ENCODE results near the gene DIS3.
"Not testable (repeated sequence)": the region's sequence is repeated elsewhere in the genome, so short reads cannot be mapped to it uniquely, and the experiment has no call there.

The DIS3 gene, protein sequence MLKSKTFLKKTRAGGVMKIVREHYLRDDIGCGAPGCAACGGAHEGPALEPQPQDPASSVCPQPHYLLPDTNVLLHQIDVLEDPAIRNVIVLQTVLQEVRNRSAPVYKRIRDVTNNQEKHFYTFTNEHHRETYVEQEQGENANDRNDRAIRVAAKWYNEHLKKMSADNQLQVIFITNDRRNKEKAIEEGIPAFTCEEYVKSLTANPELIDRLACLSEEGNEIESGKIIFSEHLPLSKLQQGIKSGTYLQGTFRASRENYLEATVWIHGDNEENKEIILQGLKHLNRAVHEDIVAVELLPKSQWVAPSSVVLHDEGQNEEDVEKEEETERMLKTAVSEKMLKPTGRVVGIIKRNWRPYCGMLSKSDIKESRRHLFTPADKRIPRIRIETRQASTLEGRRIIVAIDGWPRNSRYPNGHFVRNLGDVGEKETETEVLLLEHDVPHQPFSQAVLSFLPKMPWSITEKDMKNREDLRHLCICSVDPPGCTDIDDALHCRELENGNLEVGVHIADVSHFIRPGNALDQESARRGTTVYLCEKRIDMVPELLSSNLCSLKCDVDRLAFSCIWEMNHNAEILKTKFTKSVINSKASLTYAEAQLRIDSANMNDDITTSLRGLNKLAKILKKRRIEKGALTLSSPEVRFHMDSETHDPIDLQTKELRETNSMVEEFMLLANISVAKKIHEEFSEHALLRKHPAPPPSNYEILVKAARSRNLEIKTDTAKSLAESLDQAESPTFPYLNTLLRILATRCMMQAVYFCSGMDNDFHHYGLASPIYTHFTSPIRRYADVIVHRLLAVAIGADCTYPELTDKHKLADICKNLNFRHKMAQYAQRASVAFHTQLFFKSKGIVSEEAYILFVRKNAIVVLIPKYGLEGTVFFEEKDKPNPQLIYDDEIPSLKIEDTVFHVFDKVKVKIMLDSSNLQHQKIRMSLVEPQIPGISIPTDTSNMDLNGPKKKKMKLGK

DNA sequence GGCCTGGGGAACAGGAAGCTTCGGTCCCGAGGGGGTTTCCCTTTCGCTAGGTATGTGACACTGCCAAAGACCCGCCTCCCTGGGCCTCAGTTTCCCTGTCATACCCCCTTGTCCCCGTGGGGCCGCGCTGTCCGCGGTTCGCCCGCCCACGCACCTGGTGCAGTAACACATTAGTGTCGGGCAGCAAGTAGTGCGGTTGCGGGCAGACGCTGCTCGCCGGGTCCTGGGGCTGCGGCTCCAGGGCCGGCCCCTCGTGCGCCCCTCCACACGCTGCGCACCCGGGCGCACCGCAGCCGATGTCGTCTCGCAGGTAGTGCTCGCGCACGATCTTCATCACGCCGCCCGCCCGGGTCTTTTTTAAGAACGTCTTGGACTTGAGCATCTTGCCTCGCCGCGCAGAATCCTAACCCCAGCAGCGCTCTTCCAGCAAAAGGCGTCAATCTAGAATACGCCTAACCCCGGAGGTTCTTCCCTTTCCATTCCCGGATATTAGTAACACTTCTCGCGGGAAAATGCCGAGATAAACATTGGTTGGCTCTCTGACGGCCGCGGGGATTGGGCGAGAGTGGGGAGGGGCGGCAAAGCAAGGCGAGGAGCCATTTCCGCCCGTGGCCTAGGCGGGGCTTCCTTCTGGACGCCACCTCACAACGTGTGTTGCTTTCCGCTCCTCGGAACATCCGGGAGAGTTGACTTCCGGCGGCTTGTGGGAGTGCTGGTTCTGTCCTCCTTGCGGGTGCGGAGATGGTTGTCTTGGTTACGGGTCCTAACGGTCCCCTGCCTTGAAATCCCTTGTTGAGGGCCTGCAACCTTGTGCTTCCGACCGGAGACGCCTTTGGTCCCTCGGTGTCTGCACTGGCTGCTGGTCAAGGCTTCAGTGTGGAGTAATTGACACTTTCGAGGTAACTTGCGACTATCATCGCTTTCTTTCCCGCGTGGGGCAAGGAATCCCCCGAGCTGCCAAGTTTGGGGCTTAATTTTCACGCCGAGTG is at the start of gene DIS3, which contains the start of gene PIBF1:
Gene DIS3, minus strand, starts transcription at position 450 of the 989 bp plus-strand sequence. Its CDS starts 68 bp downstream, at position 382.
Gene PIBF1, plus strand, starts transcription at position 683 of the 989 bp plus-strand sequence. CDS start 1,337 bp downstream, outside the sequence.
- peak; percentile 93 to 94 for DNase-seq (ENCODE audit: low read depth in 2 of 2)

DNA sequence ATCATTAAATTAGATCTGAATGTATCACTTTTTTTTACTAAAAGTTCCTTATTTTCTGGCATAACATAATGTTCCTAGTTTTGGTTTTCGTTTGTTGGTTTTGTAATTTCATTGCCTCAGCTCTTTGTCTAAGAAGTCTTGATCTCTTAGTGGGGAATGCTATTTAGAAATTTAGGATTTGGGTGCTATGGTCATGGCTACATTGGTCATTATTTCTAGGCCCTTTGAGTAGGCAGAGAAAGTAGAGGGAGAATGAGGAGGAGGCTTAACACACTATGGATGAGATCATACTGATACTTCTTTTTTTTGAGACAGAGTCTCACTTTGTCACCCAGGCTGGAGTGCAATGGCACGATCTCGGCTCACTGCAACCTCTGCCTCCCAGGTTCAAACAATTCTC is 42.0 kb upstream of the DIS3 start:
- no peak for DNase-seq (ENCODE audit: low read depth in 2 of 2)

DNA sequence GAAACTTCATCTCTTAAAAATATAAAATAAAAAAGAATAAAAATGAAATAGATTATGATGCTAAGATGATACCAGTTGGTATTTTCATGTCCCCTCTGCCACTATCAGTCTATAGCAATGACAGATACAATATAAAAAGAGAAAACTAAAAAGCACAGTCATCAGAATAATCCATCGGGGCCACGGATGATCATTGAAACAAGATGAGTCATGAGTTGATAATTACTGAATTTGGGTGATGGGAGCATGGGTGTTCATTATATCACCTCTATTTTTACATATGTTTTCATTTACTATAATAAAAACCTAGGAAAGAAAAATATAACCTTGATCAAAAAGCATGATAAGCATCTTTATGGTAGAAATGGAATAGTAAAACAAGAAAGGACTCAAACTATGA is 41.4 kb upstream of the DIS3 start:
- no peak for DNase-seq (ENCODE audit: low read depth in 2 of 2)

DNA sequence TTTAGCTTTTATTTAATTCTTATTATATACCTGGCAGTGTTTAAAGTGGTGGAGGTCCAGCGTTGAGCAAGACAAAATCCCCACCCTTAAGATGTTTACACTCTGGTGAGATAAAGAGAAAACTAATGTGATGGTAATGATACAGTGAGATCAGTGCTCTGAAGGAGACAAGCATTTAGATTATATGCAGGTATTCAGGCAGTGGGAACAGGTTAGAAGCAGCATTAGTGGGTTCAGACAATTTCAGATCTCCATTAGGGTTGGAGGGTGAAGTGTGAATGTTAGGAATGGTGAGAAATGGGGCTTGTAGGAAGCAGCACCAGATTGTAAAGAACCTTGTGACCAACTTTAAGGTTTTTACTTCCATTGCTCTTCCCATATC is 39.2 kb upstream of the DIS3 start:
- DNase-seq (ENCODE audit: low read depth in 2 of 2): no peak

DNA sequence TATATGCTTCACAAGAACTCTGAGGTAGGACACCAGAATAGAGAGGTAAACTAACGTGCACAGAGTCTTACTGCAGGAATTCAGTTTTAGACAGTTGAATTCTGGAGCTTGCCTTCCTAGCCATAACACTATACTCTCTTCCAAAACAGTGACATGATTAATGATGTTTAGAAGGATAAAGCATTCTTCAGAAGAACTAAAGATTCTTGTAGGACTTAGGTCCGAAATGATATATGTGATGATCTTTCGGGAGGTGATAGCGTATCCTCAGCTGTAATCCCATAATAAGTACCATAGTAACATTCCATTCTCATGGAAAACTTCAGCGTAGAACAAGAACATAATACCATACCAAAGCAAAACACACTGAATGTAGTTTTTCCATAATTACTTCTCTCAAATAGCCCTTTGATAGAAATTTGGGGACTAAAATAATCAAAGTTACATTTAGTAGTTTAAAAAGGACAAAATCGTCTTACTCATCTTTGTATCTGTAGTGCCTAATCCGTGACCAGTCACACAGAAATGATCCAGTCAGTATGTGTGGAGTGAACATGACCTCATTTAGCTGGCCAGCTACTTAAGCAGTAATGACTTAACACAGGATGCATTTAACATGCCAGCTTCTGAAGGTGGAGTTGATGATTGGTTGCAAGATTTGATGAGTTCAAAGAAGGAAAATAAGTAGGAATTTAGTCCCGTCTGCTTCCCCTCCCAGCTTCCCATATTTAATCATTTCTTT is 38.6 kb upstream of the DIS3 start:
- DNase-seq (ENCODE audit: low read depth in 2 of 2): no peak

DNA sequence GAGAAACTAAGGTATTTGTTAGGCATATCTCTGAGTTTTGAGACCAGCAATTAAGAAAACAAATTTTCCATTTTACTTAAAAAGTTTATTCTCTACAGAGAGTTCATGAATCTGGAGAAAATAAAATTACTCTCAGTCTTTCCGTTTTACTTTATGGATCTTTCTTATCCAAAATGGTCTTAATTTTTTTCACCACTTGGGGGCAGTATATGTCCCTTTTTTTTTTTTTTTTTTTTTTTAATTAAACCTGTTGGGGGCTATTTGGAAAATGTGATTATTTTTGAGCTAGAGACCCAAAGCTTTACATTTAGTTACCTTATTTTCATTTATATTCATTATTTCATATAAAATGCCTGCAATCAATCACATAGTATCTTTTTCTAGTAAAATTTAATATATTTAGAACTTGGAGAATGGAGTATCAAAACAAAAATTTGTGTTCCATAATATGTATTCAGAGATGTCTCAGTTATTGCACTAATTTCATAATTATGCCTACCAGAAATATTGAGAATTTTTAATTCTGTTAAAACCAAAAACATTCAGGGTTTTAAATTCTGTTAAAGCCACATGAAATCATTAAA is 27.3 kb upstream of the DIS3 start:
- DNase-seq (ENCODE audit: low read depth in 2 of 2): no peak

DNA sequence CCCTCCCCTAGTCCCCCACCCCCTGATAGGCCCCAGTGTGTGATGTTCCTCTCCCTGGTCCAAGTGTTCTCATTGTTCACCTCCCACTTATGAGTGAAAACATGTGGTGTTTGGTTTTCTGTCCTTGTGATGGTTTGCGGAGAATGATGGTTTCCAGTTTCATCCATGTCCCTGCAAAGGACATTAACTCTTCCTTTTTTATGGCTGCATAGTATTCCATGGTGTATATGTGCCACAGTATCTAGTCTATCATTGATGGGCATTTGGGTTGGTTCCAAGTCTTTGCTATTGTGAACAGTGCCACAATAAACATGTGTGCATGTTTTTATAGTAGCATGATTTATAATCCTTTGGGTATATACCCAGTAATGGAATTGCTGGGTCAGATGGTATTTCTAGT is 24.8 kb upstream of the DIS3 start:
- DNase-seq (ENCODE audit: low read depth in 2 of 2): not testable (repeated sequence)

DNA sequence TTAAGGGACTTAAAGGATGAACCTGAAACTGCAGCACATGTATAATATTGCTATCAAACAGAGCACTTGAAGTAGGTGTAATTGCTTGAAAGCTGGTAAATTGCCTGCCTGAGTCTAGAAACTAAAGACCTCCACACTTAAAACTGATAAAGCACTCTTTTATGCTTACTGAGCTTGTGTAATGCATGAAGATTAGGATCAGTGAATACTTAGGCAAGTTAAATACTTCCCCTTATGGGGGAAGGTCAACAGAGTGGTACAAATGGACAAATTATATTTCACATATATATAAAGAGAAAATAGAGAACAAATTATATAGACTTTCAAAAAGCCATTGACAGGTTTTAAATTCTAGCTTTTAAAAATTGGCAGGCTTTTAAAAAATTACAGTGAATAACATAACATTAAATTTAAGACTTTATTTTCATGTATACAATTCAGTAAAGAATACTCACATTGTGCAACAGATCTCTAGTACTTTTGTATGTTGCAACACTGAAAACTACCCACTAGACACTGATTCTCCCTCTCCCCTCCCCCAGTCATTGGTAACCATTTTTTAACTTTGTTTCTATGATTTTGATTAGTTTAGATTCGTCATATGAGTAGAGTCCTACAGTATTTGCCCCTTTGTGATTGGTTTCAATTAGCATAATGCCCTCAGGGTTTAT is 24.1 kb upstream of the DIS3 start:
- DNase-seq (ENCODE audit: low read depth in 2 of 2): no peak

DNA sequence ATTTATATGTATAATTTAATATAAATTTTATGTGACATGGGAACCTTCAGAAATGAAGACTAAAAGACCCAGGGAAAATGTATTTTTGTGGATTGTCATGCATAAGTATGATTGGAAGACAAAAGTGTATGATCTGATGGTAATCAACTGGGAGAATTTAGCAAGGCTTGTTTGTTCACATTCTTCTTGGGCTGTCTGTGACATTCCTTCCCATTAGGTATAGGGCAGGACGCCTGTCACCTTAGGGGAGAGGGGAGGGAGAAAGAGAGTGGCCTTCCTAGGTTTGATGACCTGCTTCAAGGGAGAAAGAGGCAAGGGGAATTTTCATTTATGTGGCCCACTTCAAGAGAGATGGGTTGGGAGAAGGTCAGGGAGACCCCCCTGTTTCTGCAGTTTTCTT is 22.6 kb upstream of the DIS3 start:
- DNase-seq (ENCODE audit: low read depth in 2 of 2): no peak

DNA sequence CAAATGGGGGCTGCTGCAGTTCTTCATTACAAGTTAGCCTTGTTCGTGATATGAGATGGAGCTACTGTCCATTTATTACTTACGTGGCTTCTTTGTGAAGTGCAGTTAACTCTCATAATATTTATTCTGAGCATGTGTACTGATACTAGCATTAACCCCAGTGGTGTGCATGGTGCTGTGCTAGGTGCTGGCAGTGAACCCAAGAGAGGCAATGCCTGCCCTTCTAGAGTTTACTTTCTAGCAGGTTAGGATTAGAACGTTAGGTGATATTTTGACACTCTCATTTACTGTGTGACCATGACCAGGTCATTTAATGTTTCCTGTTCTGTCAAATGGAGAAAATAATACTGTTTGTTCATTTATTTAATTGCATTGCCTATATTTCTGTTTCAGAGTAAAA is 17.1 kb upstream of the DIS3 start:
- DNase-seq (ENCODE audit: low read depth in 2 of 2): no peak

DNA sequence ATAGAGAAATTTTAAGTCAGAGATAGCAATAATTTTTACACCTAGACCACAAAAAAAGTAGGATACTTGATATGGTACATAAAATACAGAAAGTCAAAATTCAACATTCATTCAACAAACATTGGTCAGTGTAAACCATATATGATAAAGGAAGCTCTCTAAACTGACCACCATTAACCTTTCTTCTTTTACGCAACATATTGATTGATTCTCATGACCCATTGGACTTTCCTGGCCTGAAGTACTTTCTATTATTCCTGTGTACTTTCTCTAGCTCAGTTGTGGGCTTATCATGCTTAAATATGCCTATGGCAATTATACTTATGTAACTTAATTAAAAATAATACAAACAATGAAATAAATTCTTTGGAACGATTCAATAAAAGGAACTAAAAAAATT is 10.9 kb upstream of the DIS3 start:
- DNase-seq (ENCODE audit: low read depth in 2 of 2): no peak

DNA sequence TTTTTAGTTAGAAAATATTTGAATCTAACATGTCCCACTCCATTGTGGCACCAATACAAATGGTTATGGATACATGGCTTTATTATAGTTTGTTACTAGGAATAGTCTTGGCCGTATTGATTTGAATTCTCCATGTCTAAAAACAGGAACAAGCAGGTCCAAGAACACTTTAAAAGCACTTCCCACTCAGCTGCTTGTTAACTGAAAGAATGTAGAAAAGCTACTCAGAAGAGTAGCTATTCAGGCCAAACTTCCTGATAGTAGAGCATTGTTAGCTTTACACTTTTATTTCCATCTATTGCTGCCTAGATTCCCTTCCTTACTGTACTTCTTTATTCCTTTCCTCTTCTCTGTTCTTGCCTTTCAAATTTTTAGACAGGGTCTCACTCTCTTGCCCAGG is 7.1 kb upstream of the DIS3 start:
- DNase-seq (ENCODE audit: low read depth in 2 of 2): no peak

DNA sequence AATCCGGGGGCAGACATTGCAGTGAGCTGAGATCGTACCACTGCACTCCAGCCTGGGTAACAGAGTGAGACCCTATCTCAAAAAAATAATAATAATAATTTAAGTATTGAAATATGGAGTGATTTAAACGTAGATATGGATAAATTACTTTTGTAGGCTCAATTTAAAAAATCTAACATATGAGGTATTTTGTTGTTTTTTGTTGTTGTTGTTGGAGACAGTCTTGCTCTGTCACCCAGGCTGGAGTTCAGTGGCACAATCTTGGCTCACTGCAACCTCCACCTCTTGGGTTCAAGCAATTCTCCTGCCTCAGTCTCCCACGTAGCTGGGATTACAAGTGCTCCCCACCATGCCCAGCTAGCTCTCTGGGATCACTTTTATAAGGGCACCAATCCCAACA is 3.0 kb upstream of the DIS3 start:
- DNase-seq (ENCODE audit: low read depth in 2 of 2): not testable (repeated sequence)

DNA sequence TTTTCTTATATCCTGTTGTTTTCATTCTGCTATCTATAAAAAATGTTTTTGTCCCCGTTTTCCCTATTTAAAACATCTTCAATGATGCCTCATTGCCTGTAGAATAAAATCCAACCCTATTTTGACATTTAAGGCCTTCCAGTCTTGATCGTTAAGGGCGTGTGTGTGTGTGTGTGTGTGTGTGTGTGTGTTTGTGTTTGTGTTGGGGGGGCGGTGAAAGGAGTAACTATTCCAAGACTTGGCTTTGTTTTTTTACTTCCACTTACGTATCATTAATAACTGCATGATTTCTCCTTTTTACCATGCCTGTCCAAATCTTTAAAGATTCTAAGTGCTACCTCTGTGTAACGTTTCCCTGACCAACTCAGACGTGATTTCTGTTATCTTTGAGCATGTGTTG is 1.0 kb upstream of the DIS3 start:
- no peak for DNase-seq (ENCODE audit: low read depth in 2 of 2)

DNA sequence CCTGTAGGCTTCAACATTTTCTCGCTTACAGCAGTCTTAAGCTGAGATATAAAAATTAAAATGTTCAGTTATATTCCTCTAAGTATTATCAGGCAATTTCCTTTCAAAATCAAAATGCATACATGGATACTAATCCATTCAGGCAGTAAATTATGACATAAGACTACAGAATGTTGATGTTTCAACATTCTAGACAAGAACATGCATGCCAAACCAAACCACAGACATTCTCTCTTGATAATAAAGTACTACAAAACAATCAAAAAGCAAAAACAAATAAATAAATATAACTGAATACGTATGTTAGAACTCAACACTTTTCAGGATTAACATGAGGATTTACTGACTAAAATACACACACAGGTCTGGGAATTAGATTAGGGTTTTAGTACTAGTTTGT is 7.7 kb downstream of the DIS3 start:
- DNase-seq (ENCODE audit: low read depth in 2 of 2): no peak

DNA sequence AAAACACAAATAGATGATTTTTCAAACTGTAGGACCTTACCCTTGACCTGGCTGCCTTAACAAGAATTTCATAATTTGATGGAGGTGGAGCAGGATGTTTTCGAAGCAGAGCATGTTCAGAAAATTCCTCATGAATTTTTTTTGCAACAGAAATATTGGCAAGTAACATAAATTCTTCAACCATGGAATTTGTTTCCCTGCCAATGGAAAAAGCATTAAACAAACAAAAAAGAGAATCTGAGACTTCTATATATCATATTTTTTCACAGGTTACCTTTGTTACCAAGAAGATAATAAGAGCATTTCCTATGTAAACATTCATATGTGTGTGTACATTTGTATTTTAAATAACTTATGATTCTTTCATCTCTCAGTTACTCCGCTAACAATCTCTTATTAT is 18.3 kb downstream of the DIS3 start:
- no peak for DNase-seq (ENCODE audit: low read depth in 2 of 2)

DNA sequence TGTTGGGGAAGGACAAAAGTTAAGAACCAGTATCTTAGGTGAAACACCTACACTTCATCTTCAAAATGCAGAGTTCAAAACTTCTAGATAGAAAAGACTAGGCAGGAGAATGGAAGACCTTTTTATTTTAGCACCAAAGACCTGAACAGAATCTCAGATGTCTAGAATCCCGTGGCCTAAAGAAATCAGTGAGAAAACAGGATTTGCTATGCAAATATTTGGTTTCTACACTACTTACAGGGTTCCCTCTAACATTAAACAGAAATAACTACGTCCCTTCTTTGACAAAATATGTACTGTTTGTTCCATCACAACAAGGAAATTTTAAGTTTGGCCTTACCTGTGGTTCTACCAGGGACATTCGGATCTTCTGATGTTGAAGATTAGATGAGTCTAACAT is 21.5 kb downstream of the DIS3 start:
- DNase-seq (ENCODE audit: low read depth in 2 of 2): no peak

DNA sequence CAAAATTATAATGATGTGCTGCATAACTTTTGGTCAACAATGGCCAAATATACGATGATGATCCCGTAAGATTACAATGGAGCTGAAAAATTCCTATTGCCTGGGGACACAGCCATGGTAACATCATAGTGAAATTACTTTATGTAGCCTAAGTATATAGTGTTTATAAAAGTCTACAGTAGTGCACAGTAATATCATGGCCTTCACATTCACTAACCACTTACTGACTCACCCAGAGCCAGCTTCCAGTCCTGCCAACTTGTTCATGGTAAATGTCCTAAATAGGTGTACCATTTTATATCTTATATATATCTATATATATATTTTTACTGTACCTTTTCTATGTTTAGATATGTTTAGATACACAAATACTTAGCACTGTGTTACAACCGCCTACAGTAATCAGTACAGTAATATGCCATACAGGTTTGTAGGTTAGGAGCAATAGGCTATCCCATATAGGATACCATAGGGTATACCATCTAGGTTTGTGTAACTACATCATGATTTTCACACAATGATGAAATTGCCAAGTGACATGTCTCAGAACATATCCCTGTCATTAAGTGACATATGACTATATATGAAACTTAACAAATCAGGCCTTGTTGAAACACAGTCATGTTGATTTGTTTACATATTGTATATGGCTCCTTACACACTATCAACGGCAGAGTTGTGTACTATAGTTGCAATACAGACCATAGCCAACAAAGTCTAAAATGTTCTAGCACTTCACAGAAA is 23.7 kb downstream of the DIS3 start:
- no peak for DNase-seq (ENCODE audit: low read depth in 2 of 2)

DNA sequence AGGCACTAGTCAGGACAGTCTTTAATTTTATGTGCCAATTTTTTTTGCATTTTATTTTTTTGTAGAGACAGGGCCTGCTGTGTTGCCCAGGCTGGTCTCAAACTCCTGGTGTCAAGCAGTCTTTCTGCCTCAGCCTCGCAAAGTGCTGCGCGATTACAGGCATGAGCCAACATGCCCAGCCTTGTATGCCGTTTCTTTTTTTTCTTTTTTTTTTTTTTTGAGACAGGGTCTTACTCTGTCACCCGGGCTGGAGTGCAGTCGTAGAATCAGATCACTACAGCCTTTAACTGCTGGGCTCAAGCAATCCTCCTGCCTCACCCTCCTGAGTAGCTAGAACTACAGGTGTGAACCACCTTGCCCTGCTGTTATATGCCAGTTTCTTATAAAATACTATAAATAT is 27.6 kb downstream of the DIS3 start:
- DNase-seq (ENCODE audit: low read depth in 2 of 2): no peak
